Measurements from ENCODE around the gene ECHDC1.

ECHDC1 gene

DNA sequence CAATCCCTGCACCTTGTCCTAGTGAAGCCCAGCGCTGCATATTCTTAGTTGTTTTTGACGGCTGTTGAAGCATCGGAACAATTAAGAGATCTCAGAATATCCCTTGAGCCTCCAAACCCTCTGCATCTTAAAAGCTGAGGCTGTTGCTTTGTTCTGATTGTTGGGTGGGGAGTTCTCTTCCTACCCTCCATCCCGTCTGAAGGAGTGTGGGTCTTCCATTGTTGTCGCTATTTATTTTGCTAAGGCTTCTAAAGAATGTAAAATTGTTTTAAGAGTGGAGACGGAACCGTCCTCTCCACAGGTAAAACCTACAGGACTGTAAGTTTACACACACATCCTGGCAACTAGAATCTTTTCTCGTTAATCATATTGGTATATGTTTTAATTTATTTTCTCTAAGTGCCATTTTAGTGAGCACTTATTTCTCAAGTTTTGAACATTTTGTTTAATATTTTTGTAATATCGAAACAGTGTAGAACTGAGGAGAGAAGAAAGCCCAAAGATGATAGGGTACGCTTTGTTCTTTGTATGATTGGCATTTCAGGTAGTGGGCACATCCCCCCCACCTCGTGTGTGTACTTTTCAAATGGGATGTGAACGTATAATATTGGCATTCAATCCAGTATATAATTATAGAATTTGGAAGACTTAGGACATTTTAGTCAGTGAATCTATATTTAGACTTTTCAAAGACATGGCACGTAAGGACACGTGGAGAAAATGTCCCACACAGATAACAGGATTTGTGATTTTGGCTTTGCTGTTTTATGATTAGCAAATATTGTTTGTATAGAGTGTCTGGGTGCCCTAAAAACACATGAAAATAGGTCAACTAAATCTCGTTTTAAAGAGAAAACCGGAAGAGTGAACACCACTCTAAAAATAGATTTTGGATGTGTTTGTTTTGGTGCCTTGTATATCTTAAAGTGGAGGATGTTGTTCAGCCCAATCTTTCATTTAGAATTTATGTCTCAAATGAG is 75.5 kb downstream of the ECHDC1 start:
- Histone ChIP-seq H3K36me3 (no peaks in the 10 kb centered on the region), H3K4me1 (peaks cover 0 to 48% (median 11%) of the 10 kb centered on the region in 4 donors), H3K27me3 (no peaks in the 10 kb centered on the region), H3K9me3 (no peaks in the 10 kb centered on the region), H3K4me3 (peak overlapping the region; percentile 91 to 97), H3K27ac (peak overlapping the region; percentile 100)
- DNase-seq = no peak
- TF ChIP-seq CTCF (IDR thresholded peaks at IDR 0.05) = no peak
- intact Hi-C loops (cut with DNase I; ENCODE audit: low total_unique reads) = loop anchor here (10.0 kb wide), 1 partner anchor 453 kb away; no protein-coding TSS in a partner anchor

DNA sequence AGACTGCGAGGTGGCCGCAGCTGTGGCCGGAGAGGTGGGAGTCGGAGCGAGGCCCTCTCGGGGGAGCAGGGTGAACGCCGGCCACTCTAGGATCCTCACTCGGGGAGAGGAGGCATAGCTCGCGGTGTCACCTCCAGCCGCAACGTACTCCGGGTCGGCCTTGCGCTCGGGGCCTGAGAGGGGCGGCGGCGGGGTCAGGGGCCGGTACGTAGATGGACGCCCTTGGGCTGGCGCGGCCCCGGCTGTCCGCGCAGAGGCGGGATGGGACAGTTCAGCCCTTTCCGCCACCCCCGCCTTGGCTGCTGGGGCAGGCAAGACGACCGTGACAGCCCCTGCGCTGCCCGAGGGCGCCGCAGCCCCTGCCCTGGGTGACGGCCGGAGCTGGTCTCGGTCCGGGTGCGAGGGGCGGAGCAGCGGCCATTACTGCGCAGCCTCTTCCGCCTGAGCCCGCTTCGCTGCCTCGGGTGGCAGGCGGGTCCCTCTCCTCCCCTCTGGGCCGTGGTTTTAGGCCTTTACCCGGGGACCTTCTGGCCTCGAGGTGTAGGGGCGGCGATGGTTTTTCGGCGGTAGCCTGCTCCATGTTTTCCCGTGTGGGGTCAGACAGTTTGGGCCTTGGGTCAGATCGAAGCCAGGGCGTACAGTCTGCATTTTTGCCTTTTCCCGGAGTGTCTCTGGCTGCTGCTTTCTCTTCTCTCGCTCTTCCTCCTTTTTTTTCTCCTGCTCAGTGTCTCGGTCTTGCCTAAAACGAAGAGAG is 76.3 kb downstream of the ECHDC1 start:
- Histone ChIP-seq H3K36me3 (no peaks in the 10 kb centered on the region), H3K4me1 (peaks cover 0 to 39% (median 7%) of the 10 kb centered on the region in 4 donors), H3K27me3 (no peaks in the 10 kb centered on the region), H3K9me3 (no peaks in the 10 kb centered on the region), H3K4me3 (peak overlapping the region; percentile 91 to 97), H3K27ac (peak overlapping the region; percentile 100)
- intact Hi-C loops (cut with DNase I; ENCODE audit: low total_unique reads) = loop anchor here (10.0 kb wide), 1 partner anchor 452 kb away; no protein-coding TSS in a partner anchor
- TF ChIP-seq CTCF (IDR thresholded peaks at IDR 0.05) = no peak
- peak; percentile 45 to 78 for DNase-seq

GRCh38 chr6:127266178-127266891 is 77.1 kb downstream of the ECHDC1 start, which contains the start of gene RNF146:
Gene RNF146, plus strand, starts transcription at chr6:127266864. Its CDS starts 13,475 bp downstream, at chr6:127280339.
- Histone ChIP-seq H3K9me3 (no peaks in the 10 kb centered on the region), H3K27ac (peak within 1 kb of the TSS; percentile 100), H3K27me3 (no peaks in the 10 kb centered on the region), H3K36me3 (no peaks in the 10 kb centered on the region), H3K4me1 (peaks cover 0 to 32% (median 7%) of the 10 kb centered on the region in 4 donors), H3K4me3 (peak within 1 kb of the TSS; percentile 91 to 97)
- intact Hi-C loops (cut with DNase I; ENCODE audit: low total_unique reads) = loop anchor here (10.0 kb wide), 1 partner anchor 452 kb away; no protein-coding TSS in a partner anchor
- peak; percentile 83 to 89 for DNase-seq
- TF ChIP-seq CTCF (IDR thresholded peaks at IDR 0.05) = peak; percentile 69 to 74

- intact Hi-C loops (cut with DNase I; ENCODE audit: low total_unique reads) = loop anchor here (10.0 kb wide), 1 partner anchor 449 kb away; no protein-coding TSS in a partner anchor
These were observed 79.9 kb downstream of the ECHDC1 start for GRCh38 chr6:127263481-127263880.

More at GRCh38 chr6:127263481-127263880, 79.9 kb downstream of the ECHDC1 start:
- Histone ChIP-seq H3K9me3 (no peaks in the 10 kb centered on the region), H3K27ac (no peak overlapping the region), H3K27me3 (no peaks in the 10 kb centered on the region), H3K4me1 (peaks cover 0 to 4% (median 2%) of the 10 kb centered on the region in 4 donors), H3K36me3 (no peaks in the 10 kb centered on the region), H3K4me3 (no peak overlapping the region)
- no peak for TF ChIP-seq CTCF (IDR thresholded peaks at IDR 0.05)
- DNase-seq = no peak

All from tibial artery (tissue), 4 donors.